Stimulated activated CD8-positive, alpha-beta memory T cell treated with anti-CD3 and anti-CD28 coated beads, Interleukin-4, amount 100 ng/mL, for 24 hours (primary cell): Measurements from ENCODE around the gene MECR.

ENCODE experiments used
- DNase-seq: peaks from one replicate; pipeline ENCODE4 v3.0.0-alpha.2; 2020; ENCODE audit warnings: low read depth

Gene MECR

GRCh38 chr1:29230553-29231378 lies at the start of gene MECR:
TSS of gene MECR (minus strand) at chr1:29230934. CDS start at chr1:29230906, 28 bp downstream.
- peak; percentile 93 for DNase-seq

GRCh38 chr1:29279951-29280391 lies 49.2 kb upstream of the MECR start:
- DNase-seq, result no peak

GRCh38 chr1:29279406-29279805 lies 48.7 kb upstream of the MECR start:
- DNase-seq, result no peak

GRCh38 chr1:29278124-29278523 lies 47.4 kb upstream of the MECR start:
- no peak for DNase-seq

- no peak for DNase-seq
Measured at GRCh38 chr1:29275435-29275834, 44.7 kb upstream of the MECR start.

- no peak for DNase-seq
Measured at GRCh38 chr1:29272147-29272907, 41.6 kb upstream of the MECR start.

- DNase-seq, result no peak
Measured at GRCh38 chr1:29271724-29272123, 41.0 kb upstream of the MECR start.

- DNase-seq, result no peak
Measured at GRCh38 chr1:29270929-29271521, 40.3 kb upstream of the MECR start.

- DNase-seq, result no peak
Measured at GRCh38 chr1:29269382-29269781, 38.6 kb upstream of the MECR start.

- DNase-seq, result no peak
Measured at GRCh38 chr1:29267321-29268070, 36.8 kb upstream of the MECR start.

GRCh38 chr1:29266912-29267311 lies 36.2 kb upstream of the MECR start:
- no peak for DNase-seq

GRCh38 chr1:29264773-29265389 lies 34.1 kb upstream of the MECR start:
- DNase-seq, result no peak

- no peak for DNase-seq
Measured at GRCh38 chr1:29260531-29260930, 29.8 kb upstream of the MECR start.

GRCh38 chr1:29259802-29260441 lies 29.2 kb upstream of the MECR start:
- no peak for DNase-seq

GRCh38 chr1:29258976-29259801 lies 28.5 kb upstream of the MECR start:
- DNase-seq, result no peak

GRCh38 chr1:29258189-29258975 lies 27.6 kb upstream of the MECR start:
- DNase-seq, result no peak

- no peak for DNase-seq
Measured at GRCh38 chr1:29256979-29257804, 26.5 kb upstream of the MECR start.

GRCh38 chr1:29256394-29256793 lies 25.7 kb upstream of the MECR start:
- DNase-seq, result no peak
